HG03571 (cell line): ENCODE results near the gene SOSTDC1.

Experiments
- ATAC-seq: cut with Tn5 transposase; IDR thresholded peaks from one replicate; pipeline ENCODE4 v1.9.1; 2021; ENCODE audit not compliant: unreplicated experiment

Gene SOSTDC1

GRCh38 chr7:16420329-16420648 lies 45.2 kb downstream of the SOSTDC1 start:
- no peak for ATAC-seq

- ATAC-seq = no peak
Observed at GRCh38 chr7:16419859-16420258, 45.7 kb downstream of the SOSTDC1 start.

GRCh38 chr7:16419126-16419525 lies 46.4 kb downstream of the SOSTDC1 start:
- no peak for ATAC-seq

- no peak for ATAC-seq
Observed at GRCh38 chr7:16417906-16418305, 47.6 kb downstream of the SOSTDC1 start.

- ATAC-seq = no peak
Observed at GRCh38 chr7:16416289-16417282, 49.0 kb downstream of the SOSTDC1 start.

GRCh38 chr7:16412274-16413254 lies 53.0 kb downstream of the SOSTDC1 start:
- ATAC-seq = no peak
